22Rv1 (cell line): ENCODE data around the gene ADNP.

Source experiments
- ZFX ChIP-seq: fragments of 450-650 bp; IDR thresholded peaks from 2 replicates; pipeline ENCODE4 v1.6.1; 2017; ENCODE audit warnings: antibody characterized with exemption, borderline replicate concordance
- TF ChIP-seq, protein P1 (sequence below): fragments of 450-650 bp; IDR thresholded peaks from 2 replicates; pipeline ENCODE4 v1.5.1; 2017; ENCODE audit warnings: mild to moderate bottlenecking

DNA sequence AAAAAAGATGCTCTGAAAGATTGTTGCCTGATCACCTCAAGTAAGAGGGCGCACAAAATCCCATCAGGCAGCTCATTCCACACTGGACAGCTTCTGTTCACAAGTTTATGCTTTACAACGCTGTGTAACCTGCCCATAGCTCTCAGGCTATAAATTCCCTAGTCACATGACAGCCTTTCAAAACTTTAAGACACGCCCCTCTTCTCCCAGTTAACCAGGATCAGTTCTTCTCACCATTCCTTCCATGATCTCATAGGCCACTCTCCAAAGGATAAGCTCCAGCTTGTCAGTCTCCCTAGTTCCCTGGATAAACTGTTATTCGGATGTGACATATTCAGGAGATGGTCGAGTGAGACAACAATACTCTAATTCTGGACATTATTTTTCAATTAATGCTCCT is 15.0 kb downstream of the ADNP start:
- TF ChIP-seq, protein P1, sequence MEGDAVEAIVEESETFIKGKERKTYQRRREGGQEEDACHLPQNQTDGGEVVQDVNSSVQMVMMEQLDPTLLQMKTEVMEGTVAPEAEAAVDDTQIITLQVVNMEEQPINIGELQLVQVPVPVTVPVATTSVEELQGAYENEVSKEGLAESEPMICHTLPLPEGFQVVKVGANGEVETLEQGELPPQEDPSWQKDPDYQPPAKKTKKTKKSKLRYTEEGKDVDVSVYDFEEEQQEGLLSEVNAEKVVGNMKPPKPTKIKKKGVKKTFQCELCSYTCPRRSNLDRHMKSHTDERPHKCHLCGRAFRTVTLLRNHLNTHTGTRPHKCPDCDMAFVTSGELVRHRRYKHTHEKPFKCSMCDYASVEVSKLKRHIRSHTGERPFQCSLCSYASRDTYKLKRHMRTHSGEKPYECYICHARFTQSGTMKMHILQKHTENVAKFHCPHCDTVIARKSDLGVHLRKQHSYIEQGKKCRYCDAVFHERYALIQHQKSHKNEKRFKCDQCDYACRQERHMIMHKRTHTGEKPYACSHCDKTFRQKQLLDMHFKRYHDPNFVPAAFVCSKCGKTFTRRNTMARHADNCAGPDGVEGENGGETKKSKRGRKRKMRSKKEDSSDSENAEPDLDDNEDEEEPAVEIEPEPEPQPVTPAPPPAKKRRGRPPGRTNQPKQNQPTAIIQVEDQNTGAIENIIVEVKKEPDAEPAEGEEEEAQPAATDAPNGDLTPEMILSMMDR: no peak
- no peak for TF ChIP-seq ZFX
